ENCODE data around the gene LGALS9.

GRCh38 chr17:27582696-27583095, 48.3 kb upstream of the LGALS9 start:
- TF ChIP-seq CTCF (IDR thresholded peaks at IDR 0.05) (no peak), POLR2A (IDR thresholded peaks at IDR 0.05) (no peak)

Measured in adrenal gland (tissue), 5 donors.